Neural progenitor cell (in vitro differentiated cells): Measurements from ENCODE around the gene GPR26. TPM values are rescaled to one million over a fixed set of nuclear protein-coding genes. Genes with fewer than 3 reads are reported as not detected.

Source experiments
- DNase-seq: peaks from one replicate; pipeline ENCODE4 v3.0.0-alpha.2; 2016; ENCODE audit warnings: low spot score
- H2AFZ ChIP-seq: fragments of 200-600 bp; sonication (generic); replicated peaks from 2 replicates; pipeline ENCODE4 v1.6.1; 2016; ENCODE audit warnings: antibody characterized with exemption
- H3F3A ChIP-seq: fragments of 200-600 bp; sonication (generic); 2 replicates; pipeline ENCODE4 v1.6.1; 2016; ENCODE audit warnings: antibody characterized with exemption, low read depth
- H3K27ac ChIP-seq: fragments of 200-600 bp; sonication (generic); 2 replicates; pipeline ENCODE4 v1.5.1; 2016; ENCODE audit warnings: mild to moderate bottlenecking
- H3K27me3 ChIP-seq: fragments of 200-600 bp; sonication (generic); 2 replicates; pipeline ENCODE4 v1.6.1; 2016; ENCODE audit warnings: mild to moderate bottlenecking, moderate library complexity
- H3K36me3 ChIP-seq: fragments of 200-600 bp; sonication (generic); 2 replicates; pipeline ENCODE4 v1.5.1; 2016
- H3K4me1 ChIP-seq: fragments of 200-600 bp; sonication (generic); 2 replicates; pipeline ENCODE4 v1.6.1; 2016; ENCODE audit warnings: mixed run types
- H3K4me2 ChIP-seq: fragments of 200-600 bp; sonication (generic); 2 replicates; pipeline ENCODE4 v1.6.1; 2016
- H3K4me3 ChIP-seq: fragments of 200-600 bp; sonication (generic); 2 replicates; pipeline ENCODE4 v1.5.1; 2016
- H3K79me2 ChIP-seq: fragments of 200-600 bp; sonication (generic); 2 replicates; pipeline ENCODE4 v1.6.1; 2016; ENCODE audit warnings: low read depth
- H3K9ac ChIP-seq: fragments of 200-600 bp; sonication (generic); 2 replicates; pipeline ENCODE4 v1.6.1; 2016
- H3K9me3 ChIP-seq: fragments of 200-600 bp; sonication (generic); 2 replicates; pipeline ENCODE4 v1.5.1; 2016; ENCODE audit warnings: low read depth
- H4K20me1 ChIP-seq: fragments of 200-600 bp; sonication (generic); 2 replicates; pipeline ENCODE4 v1.6.1; 2016; ENCODE audit warnings: low read depth
- H3K27ac Mint-ChIP-seq: 3 replicates; pipeline ENCODE4 v1.8.0; 2021; ENCODE audit warnings: mixed read lengths
- H3K27me3 Mint-ChIP-seq: 2 replicates; pipeline ENCODE4 v1.8.0; 2022; ENCODE audit warnings: low read depth, mild to moderate bottlenecking, inconsistent platforms, moderate library complexity, mixed read lengths; ENCODE audit not compliant: insufficient read depth
- H3K36me3 Mint-ChIP-seq: 3 replicates; pipeline ENCODE4 v1.8.0; 2021; ENCODE audit warnings: mixed read lengths
- H3K4me1 Mint-ChIP-seq: 3 replicates; pipeline ENCODE4 v1.8.0; 2021; ENCODE audit warnings: mixed read lengths
- H3K4me3 Mint-ChIP-seq: 3 replicates; pipeline ENCODE4 v1.8.0; 2021; ENCODE audit warnings: mild to moderate bottlenecking, moderate library complexity, mixed read lengths
- H3K9me3 Mint-ChIP-seq: 3 replicates; pipeline ENCODE4 v1.8.0; 2020; ENCODE audit warnings: mixed read lengths
- CTCF ChIP-seq: fragments of 200-600 bp; sonication (generic); IDR thresholded peaks from 2 replicates; pipeline ENCODE4 v1.5.1; 2017; ENCODE audit warnings: antibody characterized with exemption, mild to moderate bottlenecking
- EZH2 ChIP-seq: fragments of 200-600 bp; sonication (generic); IDR thresholded peaks from 2 replicates; pipeline ENCODE4 v1.6.1; 2017; ENCODE audit warnings: antibody characterized with exemption, mild to moderate bottlenecking, moderate library complexity
- EZH2phosphoT487 ChIP-seq: fragments of 200-600 bp; sonication (generic); IDR thresholded peaks from 2 replicates; pipeline ENCODE4 v1.6.1; 2017; ENCODE audit warnings: antibody characterized with exemption
- total RNA-seq: library from RNA; depleted of rRNA; stranded (reverse); fragments of >200 nt; gene quantifications from 2 replicates; pipeline ENCODE4 v1.2.3, GENCODE V29; 2015; ENCODE audit warnings: low replicate concordance

Gene GPR26
- total RNA-seq, 1 donor from 2014 or later = not detected

GRCh38 chr10:123722351-123722750 lies 56.2 kb downstream of the GPR26 start:
- Mint-ChIP-seq H3K9me3 (no peaks in the 10 kb centered on the region), H3K4me1 (no peaks in the 10 kb centered on the region), H3K27me3 (peaks cover 9% of the 10 kb centered on the region), H3K27ac (no peak overlapping the region), H3K36me3 (no peaks in the 10 kb centered on the region), H3K4me3 (no peak overlapping the region)
- Histone ChIP-seq H3K27ac (no peak overlapping the region), H3K79me2 (no peaks in the 10 kb centered on the region), H3K4me3 (no peak overlapping the region), H4K20me1 (no peaks in the 10 kb centered on the region), H3F3A (no peaks in the 10 kb centered on the region), H3K4me1 (no peaks in the 10 kb centered on the region), H3K9me3 (no peaks in the 10 kb centered on the region), H3K27me3 (no peaks in the 10 kb centered on the region), H3K9ac (no peak overlapping the region), H3K36me3 (no peaks in the 10 kb centered on the region), H3K4me2 (no peak overlapping the region), H2AFZ (no peak overlapping the region)
- no peak for DNase-seq
- TF ChIP-seq CTCF (no peak), EZH2phosphoT487 (no peak), EZH2 (no peak)

GRCh38 chr10:123724747-123725146 lies 58.6 kb downstream of the GPR26 start:
- DNase-seq = no peak
- Histone ChIP-seq H3K4me2 (no peak overlapping the region), H3K36me3 (no peaks in the 10 kb centered on the region), H4K20me1 (no peaks in the 10 kb centered on the region), H2AFZ (no peak overlapping the region), H3K79me2 (no peaks in the 10 kb centered on the region), H3K4me3 (no peak overlapping the region), H3K4me1 (peaks cover 20% of the 10 kb centered on the region), H3K9me3 (no peaks in the 10 kb centered on the region), H3K27ac (no peak overlapping the region), H3K9ac (no peak overlapping the region), H3F3A (peaks cover 16% of the 10 kb centered on the region), H3K27me3 (no peaks in the 10 kb centered on the region)
- Mint-ChIP-seq H3K36me3 (no peaks in the 10 kb centered on the region), H3K27ac (no peak overlapping the region), H3K9me3 (no peaks in the 10 kb centered on the region), H3K27me3 (peaks cover 10% of the 10 kb centered on the region), H3K4me1 (peaks cover 8% of the 10 kb centered on the region), H3K4me3 (no peak overlapping the region)
- no peak for TF ChIP-seq EZH2phosphoT487
- no peak for TF ChIP-seq CTCF
- TF ChIP-seq EZH2 = no peak

GRCh38 chr10:123726381-123726780 lies 60.2 kb downstream of the GPR26 start:
- peaks cover 12% of the 10 kb centered on the region for H3K27me3 Mint-ChIP-seq
- peaks cover 8% of the 10 kb centered on the region for H3K4me1 Mint-ChIP-seq
- peaks cover 16% of the 10 kb centered on the region for H3F3A ChIP-seq
- no peaks in the 10 kb centered on the region for H3K27me3 ChIP-seq
- TF ChIP-seq EZH2phosphoT487 (no peak), CTCF (no peak), EZH2 (no peak)
- no peaks in the 10 kb centered on the region for H4K20me1 ChIP-seq
- no peaks in the 10 kb centered on the region for H3K36me3 ChIP-seq
- no peaks in the 10 kb centered on the region for H3K9me3 Mint-ChIP-seq
- no peak overlapping the region for H3K9ac ChIP-seq
- no peak overlapping the region for H3K4me3 ChIP-seq
- DNase-seq = no peak
- no peaks in the 10 kb centered on the region for H3K36me3 Mint-ChIP-seq
- no peak overlapping the region for H3K4me3 Mint-ChIP-seq
- no peak overlapping the region for H3K27ac ChIP-seq
- no peak overlapping the region for H3K4me2 ChIP-seq
- no peak overlapping the region for H2AFZ ChIP-seq
- H3K9me3 ChIP-seq = peaks cover 6% of the 10 kb centered on the region
- H3K27ac Mint-ChIP-seq = no peak overlapping the region
- no peaks in the 10 kb centered on the region for H3K79me2 ChIP-seq
- peaks cover 21% of the 10 kb centered on the region for H3K4me1 ChIP-seq
